HUES6 (cell line): ENCODE measurements around the gene CXCL5.

Experiments used
- H3K27ac ChIP-seq: 2 replicates; pipeline ENCODE4 v1.7.0; 2013; ENCODE audit warnings: low read depth, mild to moderate bottlenecking, low read length, inconsistent platforms
- H3K27me3 ChIP-seq: 2 replicates; pipeline ENCODE4 v1.6.1; 2013; ENCODE audit warnings: low read length; ENCODE audit not compliant: control insufficient read depth, insufficient read depth
- H3K36me3 ChIP-seq: 2 replicates; pipeline ENCODE4 v1.6.1; 2013; ENCODE audit warnings: low read length; ENCODE audit not compliant: control insufficient read depth, insufficient read depth
- H3K4me1 ChIP-seq: 2 replicates; pipeline ENCODE4 v1.6.1; 2013; ENCODE audit warnings: low read length; ENCODE audit not compliant: control insufficient read depth, insufficient read depth
- H3K4me3 ChIP-seq: 2 replicates; pipeline ENCODE4 v1.5.1; 2013; ENCODE audit warnings: low read depth, low read length
- H3K9ac ChIP-seq: one replicate; pipeline ENCODE4 v1.6.1; 2013; ENCODE audit warnings: mild to moderate bottlenecking, low read length
- H3K9me3 ChIP-seq: 2 replicates; pipeline ENCODE4 v1.6.1; 2013; ENCODE audit warnings: low read depth, low read length; ENCODE audit not compliant: control insufficient read depth, insufficient read depth

CXCL5 gene

DNA sequence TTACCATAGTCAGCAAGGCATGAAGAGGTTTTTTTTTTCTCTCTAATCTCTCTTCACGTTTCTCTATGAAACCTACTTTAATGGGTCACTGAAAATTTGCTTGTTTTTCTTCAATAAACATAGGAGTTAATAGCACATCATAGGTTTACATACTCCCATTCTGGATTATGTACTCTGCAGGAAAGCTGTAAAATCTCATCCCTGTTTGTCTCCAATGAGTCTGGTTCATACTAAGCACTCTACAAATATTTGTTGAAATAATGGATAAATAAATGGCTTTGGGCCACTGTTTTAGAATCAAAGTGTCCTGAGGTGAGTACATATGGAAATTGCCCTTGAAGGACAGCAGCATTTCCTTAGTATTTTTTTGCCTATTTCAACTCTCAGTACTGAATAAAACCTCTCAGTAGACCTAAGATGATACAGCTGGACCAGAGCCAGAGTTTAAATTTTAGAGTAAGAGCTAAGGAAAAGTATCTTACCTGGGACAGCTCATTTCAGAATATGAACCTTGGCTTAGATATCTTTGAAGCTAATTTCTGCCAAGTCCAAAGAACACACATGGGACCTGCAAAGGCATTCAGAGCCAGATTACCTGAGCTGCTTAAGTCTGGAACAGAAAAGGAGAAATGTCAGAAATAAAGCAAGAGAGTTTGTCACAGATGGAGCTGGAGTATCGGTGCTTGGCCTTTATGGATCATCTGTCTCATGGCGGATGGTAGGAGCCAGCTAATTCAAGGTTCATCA lies 51.1 kb downstream of the CXCL5 start:
- no peak overlapping the region for H3K4me3 ChIP-seq
- H3K4me1 ChIP-seq = peaks cover 28% of the 10 kb centered on the region
- no peak overlapping the region for H3K27ac ChIP-seq
- H3K9me3 ChIP-seq = 0 out of 2 replicates have a peak, but pooled peaks cover under 1% of the 10 kb centered on the region
- peaks cover 70% of the 10 kb centered on the region for H3K27me3 ChIP-seq
- H3K36me3 ChIP-seq = no peaks in the 10 kb centered on the region
- H3K9ac ChIP-seq = no peak overlapping the region

DNA sequence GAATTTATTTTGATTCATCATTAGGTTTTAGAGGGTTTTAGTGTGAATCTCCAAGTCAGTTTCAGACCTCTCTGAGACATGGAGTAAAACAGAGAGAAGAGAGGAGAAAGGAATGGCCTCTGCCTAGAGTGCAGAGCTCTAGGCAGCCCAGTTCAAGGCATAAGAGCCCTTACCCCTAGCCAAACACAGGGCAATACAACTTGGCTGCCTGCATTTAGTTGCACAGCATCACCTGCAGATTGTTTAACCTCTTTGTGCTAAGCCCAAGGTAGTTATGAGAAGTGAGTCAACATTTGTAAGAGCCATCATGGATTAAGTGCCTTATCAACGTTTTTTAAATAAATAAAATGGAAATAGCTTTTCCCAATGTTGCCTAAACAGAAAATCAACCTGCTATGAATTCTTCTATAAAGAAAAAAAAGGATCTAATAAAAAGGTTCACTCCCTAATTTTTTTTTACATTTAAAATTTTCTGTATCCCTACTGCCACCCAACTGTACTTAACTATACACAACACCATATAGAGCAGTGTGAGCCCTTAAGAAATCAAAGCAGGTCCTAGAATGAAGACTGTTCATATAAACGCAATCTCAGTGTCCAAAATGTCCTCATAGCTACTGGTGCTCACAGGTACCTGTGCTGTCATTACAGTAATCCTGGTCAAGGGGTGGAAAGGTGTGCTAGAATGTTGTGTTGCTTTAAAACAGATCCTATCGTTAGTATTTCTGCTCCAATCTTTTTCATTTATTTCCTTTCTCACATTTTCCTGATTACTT lies 52.6 kb downstream of the CXCL5 start:
- Histone ChIP-seq H3K4me1 (peaks cover 18% of the 10 kb centered on the region; the same call in 1 of the 2 replicates), H3K4me3 (no peak overlapping the region), H3K9me3 (no peaks in the 10 kb centered on the region), H3K27ac (no peak overlapping the region), H3K27me3 (peaks cover 85% of the 10 kb centered on the region), H3K9ac (no peak overlapping the region), H3K36me3 (no peaks in the 10 kb centered on the region)
